ENCODE measurements around the gene STAT3. TPM values are rescaled to one million over a fixed set of nuclear protein-coding genes. Genes with fewer than 3 reads are reported as not detected.

STAT3 gene
- total and polyA plus RNA-seq, 2 of the 13 experiments (the other 11 are each of a cell fraction or from before 2014, with no cell fraction given) = 61.8 to 62.4 TPM

- TF ChIP-seq BCL3 (CRISPR knock-in tag; IDR thresholded peaks at IDR 0.05) (peak; percentile 99; the same call in 1 of the 2 replicates), GPN1 (CRISPR knock-in tag; IDR thresholded peaks at IDR 0.05; ENCODE audit: borderline replicate concordance) (0 out of 2 replicates have a peak, but pooled peaks have one; percentile 65), ZNF770 (CRISPR knock-in tag; IDR thresholded peaks at IDR 0.05) (peak; percentile 48), TP53 (CRISPR knock-in tag; conservative IDR thresholded peaks at IDR 0.05) (peak; percentile 74; the same call in 1 of the 2 replicates), ZNF136 (CRISPR knock-in tag; IDR thresholded peaks at IDR 0.05; ENCODE audit: low read depth) (peak; percentile 92; the same call in 1 of the 2 replicates), ZNF737 (CRISPR knock-in tag; IDR thresholded peaks at IDR 0.05; ENCODE audit: borderline replicate concordance) (no peak), ZNF878 (CRISPR knock-in tag; IDR thresholded peaks at IDR 0.05) (peak; percentile 99), MTA3 (CRISPR knock-in tag; IDR thresholded peaks at IDR 0.05) (peak; percentile 33; the same call in 1 of the 2 replicates), WIZ (CRISPR knock-in tag; IDR thresholded peaks at IDR 0.05) (peak; percentile 89), CBX5 (CRISPR knock-in tag; IDR thresholded peaks at IDR 0.05; ENCODE audit: borderline replicate concordance) (peak; percentile 100), TIGD3 (CRISPR knock-in tag; IDR thresholded peaks at IDR 0.05; ENCODE audit: borderline replicate concordance) (peak; percentile 98; the same call in 1 of the 2 replicates)
- TF ChIP-seq, protein P1, sequence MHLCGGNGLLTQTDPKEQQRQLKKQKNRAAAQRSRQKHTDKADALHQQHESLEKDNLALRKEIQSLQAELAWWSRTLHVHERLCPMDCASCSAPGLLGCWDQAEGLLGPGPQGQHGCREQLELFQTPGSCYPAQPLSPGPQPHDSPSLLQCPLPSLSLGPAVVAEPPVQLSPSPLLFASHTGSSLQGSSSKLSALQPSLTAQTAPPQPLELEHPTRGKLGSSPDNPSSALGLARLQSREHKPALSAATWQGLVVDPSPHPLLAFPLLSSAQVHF (CRISPR knock-in tag; IDR thresholded peaks at IDR 0.05) = no peak
- TF ChIP-seq, protein P2, sequence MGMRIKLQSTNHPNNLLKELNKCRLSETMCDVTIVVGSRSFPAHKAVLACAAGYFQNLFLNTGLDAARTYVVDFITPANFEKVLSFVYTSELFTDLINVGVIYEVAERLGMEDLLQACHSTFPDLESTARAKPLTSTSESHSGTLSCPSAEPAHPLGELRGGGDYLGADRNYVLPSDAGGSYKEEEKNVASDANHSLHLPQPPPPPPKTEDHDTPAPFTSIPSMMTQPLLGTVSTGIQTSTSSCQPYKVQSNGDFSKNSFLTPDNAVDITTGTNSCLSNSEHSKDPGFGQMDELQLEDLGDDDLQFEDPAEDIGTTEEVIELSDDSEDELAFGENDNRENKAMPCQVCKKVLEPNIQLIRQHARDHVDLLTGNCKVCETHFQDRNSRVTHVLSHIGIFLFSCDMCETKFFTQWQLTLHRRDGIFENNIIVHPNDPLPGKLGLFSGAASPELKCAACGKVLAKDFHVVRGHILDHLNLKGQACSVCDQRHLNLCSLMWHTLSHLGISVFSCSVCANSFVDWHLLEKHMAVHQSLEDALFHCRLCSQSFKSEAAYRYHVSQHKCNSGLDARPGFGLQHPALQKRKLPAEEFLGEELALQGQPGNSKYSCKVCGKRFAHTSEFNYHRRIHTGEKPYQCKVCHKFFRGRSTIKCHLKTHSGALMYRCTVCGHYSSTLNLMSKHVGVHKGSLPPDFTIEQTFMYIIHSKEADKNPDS (CRISPR knock-in tag; IDR thresholded peaks at IDR 0.05) = 0 out of 2 replicates have a peak, but pooled peaks have one; percentile 64
- TF ChIP-seq, protein P3, sequence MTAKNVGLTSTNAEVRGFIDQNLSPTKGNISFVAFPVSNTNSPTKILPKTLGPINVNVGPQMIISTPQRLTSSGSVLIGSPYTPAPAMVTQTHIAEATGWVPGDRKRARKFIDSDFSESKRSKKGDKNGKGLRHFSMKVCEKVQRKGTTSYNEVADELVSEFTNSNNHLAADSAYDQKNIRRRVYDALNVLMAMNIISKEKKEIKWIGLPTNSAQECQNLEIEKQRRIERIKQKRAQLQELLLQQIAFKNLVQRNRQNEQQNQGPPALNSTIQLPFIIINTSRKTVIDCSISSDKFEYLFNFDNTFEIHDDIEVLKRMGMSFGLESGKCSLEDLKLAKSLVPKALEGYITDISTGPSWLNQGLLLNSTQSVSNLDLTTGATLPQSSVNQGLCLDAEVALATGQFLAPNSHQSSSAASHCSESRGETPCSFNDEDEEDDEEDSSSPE (CRISPR knock-in tag; IDR thresholded peaks at IDR 0.05) = peak; percentile 93
- TF ChIP-seq, protein P4, sequence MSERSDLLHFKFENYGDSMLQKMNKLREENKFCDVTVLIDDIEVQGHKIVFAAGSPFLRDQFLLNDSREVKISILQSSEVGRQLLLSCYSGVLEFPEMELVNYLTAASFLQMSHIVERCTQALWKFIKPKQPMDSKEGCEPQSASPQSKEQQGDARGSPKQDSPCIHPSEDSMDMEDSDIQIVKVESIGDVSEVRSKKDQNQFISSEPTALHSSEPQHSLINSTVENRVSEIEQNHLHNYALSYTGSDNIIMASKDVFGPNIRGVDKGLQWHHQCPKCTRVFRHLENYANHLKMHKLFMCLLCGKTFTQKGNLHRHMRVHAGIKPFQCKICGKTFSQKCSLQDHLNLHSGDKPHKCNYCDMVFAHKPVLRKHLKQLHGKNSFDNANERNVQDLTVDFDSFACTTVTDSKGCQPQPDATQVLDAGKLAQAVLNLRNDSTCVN (CRISPR knock-in tag; IDR thresholded peaks at IDR 0.05; ENCODE audit: borderline replicate concordance) = peak; percentile 95
- TF ChIP-seq, protein P5, sequence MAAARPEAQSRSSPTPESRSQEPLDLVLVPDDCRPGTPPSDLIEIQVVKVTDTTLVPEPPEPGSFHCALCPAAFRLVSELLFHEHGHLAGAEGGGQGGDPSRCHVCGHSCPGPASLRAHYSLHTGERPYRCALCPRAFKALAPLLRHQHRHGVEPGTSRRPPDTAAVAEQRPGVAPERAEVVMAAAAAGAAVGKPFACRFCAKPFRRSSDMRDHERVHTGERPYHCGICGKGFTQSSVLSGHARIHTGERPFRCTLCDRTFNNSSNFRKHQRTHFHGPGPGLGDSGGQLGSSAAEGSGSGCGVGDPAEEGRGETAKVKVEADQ (CRISPR knock-in tag; IDR thresholded peaks at IDR 0.05; ENCODE audit: borderline replicate concordance) = peak; percentile 99
These were observed at the start of gene STAT3 (continued) for GRCh38 chr17:42388381-42389134.
